Ishikawa (cell line): Measurements from ENCODE around the gene ONECUT3.

Experiments
- CEBPB ChIP-seq: IDR thresholded peaks from 2 replicates; pipeline ENCODE4 v1.6.1; 2012
- CREB1 ChIP-seq: IDR thresholded peaks from 2 replicates; pipeline ENCODE4 v1.6.1; 2012; ENCODE audit warnings: low read depth
- EGR1 ChIP-seq: IDR thresholded peaks from 2 replicates; pipeline ENCODE4 v1.6.1; 2012
- EP300 ChIP-seq: IDR thresholded peaks from 2 replicates; pipeline ENCODE4 v1.6.1; 2012; ENCODE audit warnings: borderline replicate concordance
- FOXM1 ChIP-seq: IDR thresholded peaks from 2 replicates; pipeline ENCODE4 v1.6.1; 2012; ENCODE audit warnings: low read depth, borderline replicate concordance
- MAX ChIP-seq: IDR thresholded peaks from 2 replicates; pipeline ENCODE4 v1.6.1; 2012
- NFIC ChIP-seq: IDR thresholded peaks from 2 replicates; pipeline ENCODE4 v1.6.1; 2012
- RAD21 ChIP-seq: IDR thresholded peaks from 2 replicates; pipeline ENCODE4 v1.6.1; 2012; ENCODE audit warnings: low read depth
- REST ChIP-seq: IDR thresholded peaks from 2 replicates; pipeline ENCODE4 v1.6.1; 2012; ENCODE audit warnings: low read depth, mild to moderate bottlenecking
- TAF1 ChIP-seq: IDR thresholded peaks from 2 replicates; pipeline ENCODE4 v1.6.1; 2012; ENCODE audit warnings: low read depth, mild to moderate bottlenecking
- TCF12 ChIP-seq: IDR thresholded peaks from 2 replicates; pipeline ENCODE4 v1.6.1; 2012; ENCODE audit warnings: low read depth
- TEAD4 ChIP-seq: IDR thresholded peaks from 2 replicates; pipeline ENCODE4 v1.6.1; 2012
- USF1 ChIP-seq: IDR thresholded peaks from 2 replicates; pipeline ENCODE4 v1.6.1; 2012
- YY1 ChIP-seq: IDR thresholded peaks from 2 replicates; pipeline ENCODE4 v1.6.1; 2012; ENCODE audit warnings: low read depth
- ZBTB7A ChIP-seq: IDR thresholded peaks from 2 replicates; pipeline ENCODE4 v1.6.1; 2012; ENCODE audit warnings: low read depth

The ONECUT3 gene

GRCh38 chr19:1748873-1749341, 4.4 kb upstream of the ONECUT3 start:
- TF ChIP-seq CREB1, result no peak
- no peak for TF ChIP-seq YY1
- no peak for TF ChIP-seq REST
- TF ChIP-seq TEAD4, result no peak
- no peak for TF ChIP-seq EP300
- TF ChIP-seq ZBTB7A, result no peak
- TF ChIP-seq MAX, result no peak
- TF ChIP-seq FOXM1, result no peak
- no peak for TF ChIP-seq USF1
- TF ChIP-seq NFIC, result no peak
- TF ChIP-seq EGR1, result no peak
- TF ChIP-seq CEBPB, result no peak
- TF ChIP-seq TCF12, result no peak

- TF ChIP-seq TCF12 (no peak), MAX (no peak), YY1 (no peak), NFIC (no peak), ZBTB7A (no peak), EP300 (no peak), CREB1 (no peak), USF1 (no peak), RAD21 (no peak), TAF1 (no peak), TEAD4 (no peak)
These were observed 3.6 kb upstream of the ONECUT3 start for GRCh38 chr19:1749373-1750342.

GRCh38 chr19:1750343-1751021, 2.8 kb upstream of the ONECUT3 start:
- TF ChIP-seq USF1 (no peak), TCF12 (no peak), EGR1 (no peak), CREB1 (no peak), REST (no peak), MAX (no peak), RAD21 (no peak), FOXM1 (no peak), TEAD4 (no peak), CEBPB (no peak), YY1 (no peak)

- no peak for TF ChIP-seq ZBTB7A
- no peak for TF ChIP-seq NFIC
- TF ChIP-seq REST, result no peak
- TF ChIP-seq TAF1, result no peak
- TF ChIP-seq CREB1, result no peak
- no peak for TF ChIP-seq YY1
- TF ChIP-seq EGR1, result no peak
These were observed 1.8 kb upstream of the ONECUT3 start for GRCh38 chr19:1751367-1752008.
